ENCODE data around the gene CEMIP2. TPM values are rescaled to one million over a fixed set of nuclear protein-coding genes. Genes with fewer than 3 reads are reported as not detected.
A peak's percentile ranks its signal among the peaks of the same experiment; 100 is the strongest.

Gene CEMIP2
- total and polyA plus RNA-seq, 10 of the 15 experiments (the other 5 are each of a cell fraction or from before 2014, with no cell fraction given) = 0.50 to 19.2 (median 1.2) TPM

DNA sequence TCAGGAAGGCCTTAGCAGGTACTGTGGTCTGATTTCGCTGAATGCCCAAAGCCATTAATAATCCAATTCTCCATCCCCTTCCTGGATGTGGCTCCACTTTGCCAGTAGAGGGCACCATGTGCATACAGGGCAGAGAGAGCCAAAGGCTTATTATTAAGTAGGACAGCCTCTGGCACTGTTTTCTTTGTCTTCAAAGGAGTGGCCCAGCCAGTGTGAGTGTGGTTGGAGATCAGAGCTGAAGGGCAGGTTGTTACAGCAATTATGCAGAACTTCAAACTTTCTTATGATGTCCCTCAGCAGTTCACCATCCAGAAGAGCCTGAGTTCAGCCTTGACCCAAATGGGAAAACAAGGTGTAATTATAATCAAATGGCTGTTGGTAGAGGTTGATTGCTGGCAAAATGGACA, 38.6 kb upstream of the CEMIP2 start:
- in situ Hi-C loops (cut with MboI) = loop anchor here (5.0 to 10.0 kb wide), 2 partner anchors 220 to 468 kb away; no protein-coding TSS in a partner anchor
- Histone ChIP-seq H3K4me3 (no peak overlapping the region), H3K4me1 (ENCODE audit: control insufficient read depth, insufficient read depth, low read length) (no peaks in the 10 kb centered on the region), H3K9me3 (replicated peaks; ENCODE audit: control insufficient read depth, insufficient read depth, low read length) (no peaks in the 10 kb centered on the region; the same call in 2 of the 3 replicates), H2AFZ (ENCODE audit: control insufficient read depth, low read depth, low read length) (no peak overlapping the region), H3K79me2 (ENCODE audit: control insufficient read depth, insufficient read depth, low read length) (no peaks in the 10 kb centered on the region), H4K20me1 (ENCODE audit: control insufficient read depth, insufficient read depth) (no peaks in the 10 kb centered on the region), H3K27ac (ENCODE audit: control insufficient read depth, insufficient read depth) (no peak overlapping the region), H3K4me2 (ENCODE audit: control insufficient read depth, insufficient read depth) (no peak overlapping the region), H3K27me3 (replicated peaks in 1 of 2; ENCODE audit: control insufficient read depth in 2 of 2, insufficient read depth in 2 of 2, low read length in 1 of 2) (no peaks in the 10 kb centered on the region), H3K9ac (ENCODE audit: control insufficient read depth, insufficient read depth, low read length) (no peak overlapping the region), H3K36me3 (ENCODE audit: control insufficient read depth in 2 of 2, insufficient read depth in 2 of 2, low read length in 1 of 2) (no peaks in the 10 kb centered on the region)
- intact Hi-C loops (cut with micrococcal nuclease; ENCODE audit: unreplicated experiment) = loop anchor here (1.0 to 10.0 kb wide), 3 partner anchors 165 to 468 kb away; no protein-coding TSS in a partner anchor
- 0% methylated on average over 1 of the region's 1 CpG for WGBS (ENCODE audit: insufficient coverage, insufficient replicate concordance, low lambda C conversion rate, missing lambda C conversion rate)
- FAIRE-seq = peak; percentile 99
- DNase-seq (ENCODE audit: low read depth, low spot score) = no peak
- ATAC-seq = peak; percentile 100
- CTCF ChIA-PET = interaction anchor here (0.6 to 12.3 kb wide), 38 partner anchors 10 to 523 kb away, joined by 3 to 213 read pairs (median 4); partner anchors contain the start of gene C9orf85
- BruUV-seq (replicated peaks) = no TSS peak
- POLR2A ChIA-PET = no interaction called here
- SMC1A ChIA-PET (ENCODE audit: uncharacterized antibody, unreplicated experiment) = interaction anchor here (0.6 to 6.7 kb wide), 21 partner anchors 10 to 465 kb away, joined by 3 to 93 read pairs (median 4); no protein-coding TSS in a partner anchor
- RAD21 ChIA-PET (ENCODE audit: unreplicated experiment) = interaction anchor here (0.6 to 6.8 kb wide), 5 partner anchors 25 to 465 kb away, joined by 3 to 85 read pairs (median 3); no protein-coding TSS in a partner anchor
- TF ChIP-seq, protein P1, sequence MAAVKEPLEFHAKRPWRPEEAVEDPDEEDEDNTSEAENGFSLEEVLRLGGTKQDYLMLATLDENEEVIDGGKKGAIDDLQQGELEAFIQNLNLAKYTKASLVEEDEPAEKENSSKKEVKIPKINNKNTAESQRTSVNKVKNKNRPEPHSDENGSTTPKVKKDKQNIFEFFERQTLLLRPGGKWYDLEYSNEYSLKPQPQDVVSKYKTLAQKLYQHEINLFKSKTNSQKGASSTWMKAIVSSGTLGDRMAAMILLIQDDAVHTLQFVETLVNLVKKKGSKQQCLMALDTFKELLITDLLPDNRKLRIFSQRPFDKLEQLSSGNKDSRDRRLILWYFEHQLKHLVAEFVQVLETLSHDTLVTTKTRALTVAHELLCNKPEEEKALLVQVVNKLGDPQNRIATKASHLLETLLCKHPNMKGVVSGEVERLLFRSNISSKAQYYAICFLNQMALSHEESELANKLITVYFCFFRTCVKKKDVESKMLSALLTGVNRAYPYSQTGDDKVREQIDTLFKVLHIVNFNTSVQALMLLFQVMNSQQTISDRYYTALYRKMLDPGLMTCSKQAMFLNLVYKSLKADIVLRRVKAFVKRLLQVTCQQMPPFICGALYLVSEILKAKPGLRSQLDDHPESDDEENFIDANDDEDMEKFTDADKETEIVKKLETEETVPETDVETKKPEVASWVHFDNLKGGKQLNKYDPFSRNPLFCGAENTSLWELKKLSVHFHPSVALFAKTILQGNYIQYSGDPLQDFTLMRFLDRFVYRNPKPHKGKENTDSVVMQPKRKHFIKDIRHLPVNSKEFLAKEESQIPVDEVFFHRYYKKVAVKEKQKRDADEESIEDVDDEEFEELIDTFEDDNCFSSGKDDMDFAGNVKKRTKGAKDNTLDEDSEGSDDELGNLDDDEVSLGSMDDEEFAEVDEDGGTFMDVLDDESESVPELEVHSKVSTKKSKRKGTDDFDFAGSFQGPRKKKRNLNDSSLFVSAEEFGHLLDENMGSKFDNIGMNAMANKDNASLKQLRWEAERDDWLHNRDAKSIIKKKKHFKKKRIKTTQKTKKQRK (IDR thresholded peaks at IDR 0.05; ENCODE audit: low read depth, low read length) = no peak
- TF ChIP-seq SMC3 (IDR thresholded peaks at IDR 0.05; ENCODE audit: borderline replicate concordance, low read length) = peak; percentile 86
- TF ChIP-seq, protein P2, sequence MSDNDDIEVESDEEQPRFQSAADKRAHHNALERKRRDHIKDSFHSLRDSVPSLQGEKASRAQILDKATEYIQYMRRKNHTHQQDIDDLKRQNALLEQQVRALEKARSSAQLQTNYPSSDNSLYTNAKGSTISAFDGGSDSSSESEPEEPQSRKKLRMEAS (IDR thresholded peaks at IDR 0.05; ENCODE audit: low read depth, low read length) = no peak
- no peak for TF ChIP-seq ZNF384 (IDR thresholded peaks at IDR 0.05; ENCODE audit: borderline replicate concordance, low read depth, low read length)
- TF ChIP-seq TARDBP (IDR thresholded peaks at IDR 0.05; ENCODE audit: borderline replicate concordance) = no peak
- TF ChIP-seq, protein P3, sequence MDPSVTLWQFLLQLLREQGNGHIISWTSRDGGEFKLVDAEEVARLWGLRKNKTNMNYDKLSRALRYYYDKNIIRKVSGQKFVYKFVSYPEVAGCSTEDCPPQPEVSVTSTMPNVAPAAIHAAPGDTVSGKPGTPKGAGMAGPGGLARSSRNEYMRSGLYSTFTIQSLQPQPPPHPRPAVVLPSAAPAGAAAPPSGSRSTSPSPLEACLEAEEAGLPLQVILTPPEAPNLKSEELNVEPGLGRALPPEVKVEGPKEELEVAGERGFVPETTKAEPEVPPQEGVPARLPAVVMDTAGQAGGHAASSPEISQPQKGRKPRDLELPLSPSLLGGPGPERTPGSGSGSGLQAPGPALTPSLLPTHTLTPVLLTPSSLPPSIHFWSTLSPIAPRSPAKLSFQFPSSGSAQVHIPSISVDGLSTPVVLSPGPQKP (IDR thresholded peaks at IDR 0.05; ENCODE audit: low read depth, low read length) = no peak
- no peak for TF ChIP-seq ETV6 (conservative IDR thresholded peaks at IDR 0.05 in 1 of 2, IDR thresholded peaks at IDR 0.05 in 1 of 2; ENCODE audit: borderline replicate concordance in 1 of 2, low read depth in 1 of 2)
- 0 out of 2 replicates have a peak, but pooled peaks have one; percentile 25 for TF ChIP-seq YY1 (IDR thresholded peaks at IDR 0.05; ENCODE audit: low read depth, low read length)
- no peak for TF ChIP-seq SIN3A (IDR thresholded peaks at IDR 0.05; ENCODE audit: low read depth, low read length)
- no peak for TF ChIP-seq NFIC (IDR thresholded peaks at IDR 0.05; ENCODE audit: low read depth, low read length)
- TF ChIP-seq NR2F1 (conservative IDR thresholded peaks at IDR 0.05) = no peak
- TF ChIP-seq ZBED1 (IDR thresholded peaks at IDR 0.05; ENCODE audit: borderline replicate concordance) = no peak
- TF ChIP-seq, protein P4, sequence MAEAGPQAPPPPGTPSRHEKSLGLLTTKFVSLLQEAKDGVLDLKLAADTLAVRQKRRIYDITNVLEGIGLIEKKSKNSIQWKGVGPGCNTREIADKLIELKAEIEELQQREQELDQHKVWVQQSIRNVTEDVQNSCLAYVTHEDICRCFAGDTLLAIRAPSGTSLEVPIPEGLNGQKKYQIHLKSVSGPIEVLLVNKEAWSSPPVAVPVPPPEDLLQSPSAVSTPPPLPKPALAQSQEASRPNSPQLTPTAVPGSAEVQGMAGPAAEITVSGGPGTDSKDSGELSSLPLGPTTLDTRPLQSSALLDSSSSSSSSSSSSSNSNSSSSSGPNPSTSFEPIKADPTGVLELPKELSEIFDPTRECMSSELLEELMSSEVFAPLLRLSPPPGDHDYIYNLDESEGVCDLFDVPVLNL (IDR thresholded peaks at IDR 0.05; ENCODE audit: low read depth, low read length) = no peak
- TF ChIP-seq, protein P5, sequence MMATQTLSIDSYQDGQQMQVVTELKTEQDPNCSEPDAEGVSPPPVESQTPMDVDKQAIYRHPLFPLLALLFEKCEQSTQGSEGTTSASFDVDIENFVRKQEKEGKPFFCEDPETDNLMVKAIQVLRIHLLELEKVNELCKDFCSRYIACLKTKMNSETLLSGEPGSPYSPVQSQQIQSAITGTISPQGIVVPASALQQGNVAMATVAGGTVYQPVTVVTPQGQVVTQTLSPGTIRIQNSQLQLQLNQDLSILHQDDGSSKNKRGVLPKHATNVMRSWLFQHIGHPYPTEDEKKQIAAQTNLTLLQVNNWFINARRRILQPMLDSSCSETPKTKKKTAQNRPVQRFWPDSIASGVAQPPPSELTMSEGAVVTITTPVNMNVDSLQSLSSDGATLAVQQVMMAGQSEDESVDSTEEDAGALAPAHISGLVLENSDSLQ (IDR thresholded peaks at IDR 0.05) = no peak
- no peak for TF ChIP-seq KLF5 (IDR thresholded peaks at IDR 0.05; ENCODE audit: partially characterized antibody)
- no peak for TF ChIP-seq RAD51 (IDR thresholded peaks at IDR 0.05)
- TF ChIP-seq GABPA (IDR thresholded peaks at IDR 0.05; ENCODE audit: low read depth) = no peak
- TF ChIP-seq SUZ12 (IDR thresholded peaks at IDR 0.05; ENCODE audit: unreplicated experiment) = no peak

Measured in GM12878 (cell line).